C4-2B (cell line): ENCODE results near the gene SPNS2.

ENCODE experiments used
- H3K27ac ChIP-seq: fragments of 450-650 bp; 2 replicates; pipeline ENCODE4 v1.5.1; 2017
- ZFX ChIP-seq: fragments of 450-650 bp; IDR thresholded peaks from 2 replicates; pipeline ENCODE4 v1.6.1; 2017
- TF ChIP-seq, protein P1 (sequence below): fragments of 450-650 bp; conservative IDR thresholded peaks from 2 replicates; pipeline ENCODE4 v1.5.1; 2017; ENCODE audit warnings: mild to moderate bottlenecking

Gene SPNS2

GRCh38 chr17:4556996-4557395 lies 58.3 kb downstream of the SPNS2 start:
- TF ChIP-seq, protein P1, sequence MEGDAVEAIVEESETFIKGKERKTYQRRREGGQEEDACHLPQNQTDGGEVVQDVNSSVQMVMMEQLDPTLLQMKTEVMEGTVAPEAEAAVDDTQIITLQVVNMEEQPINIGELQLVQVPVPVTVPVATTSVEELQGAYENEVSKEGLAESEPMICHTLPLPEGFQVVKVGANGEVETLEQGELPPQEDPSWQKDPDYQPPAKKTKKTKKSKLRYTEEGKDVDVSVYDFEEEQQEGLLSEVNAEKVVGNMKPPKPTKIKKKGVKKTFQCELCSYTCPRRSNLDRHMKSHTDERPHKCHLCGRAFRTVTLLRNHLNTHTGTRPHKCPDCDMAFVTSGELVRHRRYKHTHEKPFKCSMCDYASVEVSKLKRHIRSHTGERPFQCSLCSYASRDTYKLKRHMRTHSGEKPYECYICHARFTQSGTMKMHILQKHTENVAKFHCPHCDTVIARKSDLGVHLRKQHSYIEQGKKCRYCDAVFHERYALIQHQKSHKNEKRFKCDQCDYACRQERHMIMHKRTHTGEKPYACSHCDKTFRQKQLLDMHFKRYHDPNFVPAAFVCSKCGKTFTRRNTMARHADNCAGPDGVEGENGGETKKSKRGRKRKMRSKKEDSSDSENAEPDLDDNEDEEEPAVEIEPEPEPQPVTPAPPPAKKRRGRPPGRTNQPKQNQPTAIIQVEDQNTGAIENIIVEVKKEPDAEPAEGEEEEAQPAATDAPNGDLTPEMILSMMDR: no peak
- no peak for TF ChIP-seq ZFX
- no peak overlapping the region for H3K27ac ChIP-seq

- no peak for TF ChIP-seq ZFX
- TF ChIP-seq, protein P1: no peak
- H3K27ac ChIP-seq: no peak overlapping the region
Measured at GRCh38 chr17:4557626-4558346, 59.1 kb downstream of the SPNS2 start.

DNA sequence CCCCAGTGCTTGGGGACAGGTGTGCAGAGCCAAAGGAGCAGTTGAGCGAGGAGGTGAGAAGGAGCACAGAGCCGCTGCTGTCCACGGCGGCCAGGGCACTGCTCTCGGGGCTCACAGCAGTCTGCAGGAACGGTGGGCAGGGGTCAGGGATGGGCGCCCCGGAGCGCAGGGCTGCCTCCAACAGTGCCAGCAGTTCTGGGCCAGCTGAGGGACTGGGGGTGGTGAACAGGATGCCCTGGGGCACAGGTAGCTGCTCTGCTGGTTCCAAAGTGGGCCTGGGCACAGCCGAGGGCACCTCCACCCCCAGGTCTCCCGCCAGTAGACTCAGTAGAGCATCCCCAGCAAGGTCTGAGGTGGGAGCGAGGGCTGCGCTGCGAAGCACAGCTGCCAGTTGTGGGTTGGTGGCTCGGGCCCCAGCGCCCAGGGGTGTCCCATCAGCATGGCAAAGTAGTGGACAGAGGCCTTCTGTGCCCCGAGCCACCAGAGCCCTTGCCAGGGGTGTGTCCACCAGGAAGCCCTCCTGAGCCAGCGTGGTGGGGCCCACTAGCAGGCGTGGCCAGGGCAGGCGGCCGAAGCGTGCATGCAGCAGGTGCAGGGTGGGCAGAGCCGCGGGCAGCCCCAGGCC lies 59.8 kb downstream of the SPNS2 start:
- TF ChIP-seq ZFX: no peak
- TF ChIP-seq, protein P1: no peak
- no peak overlapping the region for H3K27ac ChIP-seq

DNA sequence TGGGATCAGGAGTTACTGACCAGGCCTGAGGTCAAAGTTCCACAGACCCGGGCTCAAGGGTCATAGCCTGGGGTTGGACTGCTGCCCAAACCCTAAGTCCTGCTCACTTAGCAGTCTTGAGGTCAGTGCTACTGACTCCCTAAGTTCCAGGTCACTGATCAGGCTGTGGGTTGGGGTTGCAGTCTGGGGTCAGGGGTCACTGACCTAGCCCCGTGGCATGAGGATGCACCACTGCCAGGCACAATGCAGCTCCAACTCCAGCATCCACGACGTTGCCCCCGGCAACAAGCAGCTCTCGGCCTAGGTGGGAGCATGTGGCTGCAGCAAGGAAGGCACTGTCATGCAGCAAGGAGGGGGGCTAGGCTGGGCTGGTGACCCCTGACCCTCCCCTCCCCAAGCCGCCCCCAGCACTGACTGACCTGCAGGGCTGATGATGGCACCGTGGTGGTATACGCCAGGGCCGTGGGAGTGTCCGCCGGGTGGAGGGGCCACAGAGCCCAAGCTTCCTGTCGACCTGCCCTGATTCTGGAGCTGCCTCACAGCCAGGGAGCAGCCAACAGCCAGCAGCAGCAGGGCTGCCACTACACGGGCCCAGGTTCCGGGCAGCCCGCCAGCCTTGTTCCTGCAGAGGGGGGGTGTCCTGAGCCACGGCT lies 60.6 kb downstream of the SPNS2 start:
- H3K27ac ChIP-seq: no peak overlapping the region
- TF ChIP-seq, protein P1: no peak
- TF ChIP-seq ZFX: no peak

- no peak for TF ChIP-seq ZFX
- TF ChIP-seq, protein P1: no peak
- no peak overlapping the region for H3K27ac ChIP-seq
Measured at GRCh38 chr17:4559966-4560365, 61.3 kb downstream of the SPNS2 start.

GRCh38 chr17:4560421-4560820 lies 61.7 kb downstream of the SPNS2 start, which contains the start of gene GGT6:
Gene GGT6, minus strand, starts transcription at chr17:4560577. Its CDS starts 56 bp downstream, at chr17:4560521.
- TF ChIP-seq ZFX: no peak
- TF ChIP-seq, protein P1: no peak
- H3K27ac ChIP-seq: no peak within 1 kb of the TSS

GRCh38 chr17:4560837-4561256 lies 62.2 kb downstream of the SPNS2 start:
- no peak overlapping the region for H3K27ac ChIP-seq
- TF ChIP-seq ZFX: no peak
- TF ChIP-seq, protein P1: no peak
